Cardiac fibroblast (primary cell): ENCODE results near the gene USP43.

Experiments
- DNase-seq, 2 donors: peaks; one replicate each; pipeline versions ENCODE4 v3.0.0 to v3.0.0-alpha.2; 2010; ENCODE audit warnings: low read depth in 2 of 2
- H3K4me3 ChIP-seq, 2 donors: replicated peaks in 1 of 2; 1 replicate in 1 of 2; 2 replicates in 1 of 2; pipeline ENCODE4 v1.5.1; 2011; ENCODE audit warnings: low read depth in 2 of 2, low read length in 2 of 2, mild to moderate bottlenecking in 2 of 2, moderate library complexity in 1 of 2
- CTCF ChIP-seq: IDR thresholded peaks from one replicate; pipeline ENCODE4 v1.5.1; 2011; ENCODE audit warnings: low read depth, mild to moderate bottlenecking, low read length, inconsistent platforms

USP43 gene

GRCh38 chr17:9728005-9728404 lies 82.7 kb downstream of the USP43 start:
- H3K4me3 ChIP-seq: no peak overlapping the region
- TF ChIP-seq CTCF: no peak
- DNase-seq: no peak

- TF ChIP-seq CTCF: no peak
- H3K4me3 ChIP-seq: no peak overlapping the region
- DNase-seq: no peak
Observed at GRCh38 chr17:9728564-9728963, 83.2 kb downstream of the USP43 start.

- TF ChIP-seq CTCF: peak; percentile 98
- H3K4me3 ChIP-seq: no peak overlapping the region
- peak; percentile 51 to 67 for DNase-seq
Observed at GRCh38 chr17:9729034-9729650, 83.8 kb downstream of the USP43 start.

GRCh38 chr17:9729735-9730420 lies 84.6 kb downstream of the USP43 start:
- TF ChIP-seq CTCF: no peak
- DNase-seq: peak; percentile 2
- no peak overlapping the region for H3K4me3 ChIP-seq

- no peak for TF ChIP-seq CTCF
- no peak for DNase-seq
Observed at GRCh38 chr17:9750524-9750923, 105.2 kb downstream of the USP43 start.

GRCh38 chr17:9755083-9755482 lies 109.8 kb downstream of the USP43 start:
- no peak overlapping the region for H3K4me3 ChIP-seq
- TF ChIP-seq CTCF: no peak
- no peak for DNase-seq

More at GRCh38 chr17:9750524-9750923, 105.2 kb downstream of the USP43 start:
- H3K4me3 ChIP-seq: no peak overlapping the region
